Hindlimb muscle (tissue), 1 donor: Measurements from ENCODE around the gene ASH1L. TPM values are rescaled to one million over a fixed set of nuclear protein-coding genes. Genes with fewer than 3 reads are reported as not detected.
"Not testable (repeated sequence)": the region's sequence is repeated elsewhere in the genome, so short reads cannot be mapped to it uniquely, and the experiment has no call there.

Experiments
- DNase-seq: peaks from one replicate; pipeline ENCODE4 v3.0.0-alpha.2; 2013
- polyA plus RNA-seq: library from polyadenylated mRNA; unstranded; fragments of 120-200 nt; gene quantifications from one replicate; pipeline ENCODE4 v1.2.1, GENCODE V29; 2013; ENCODE audit not compliant: insufficient read length

The ASH1L gene
- polyA plus RNA-seq, 1 donor = 27.4 TPM

GRCh38 chr1:155553349-155553748, 9.3 kb downstream of the ASH1L start:
- DNase-seq = no peak

- no peak for DNase-seq
Measured at GRCh38 chr1:155548706-155549105, 13.9 kb downstream of the ASH1L start.

GRCh38 chr1:155540000-155540874, 22.4 kb downstream of the ASH1L start:
- no peak for DNase-seq

GRCh38 chr1:155537193-155537592, 25.4 kb downstream of the ASH1L start:
- DNase-seq = no peak

GRCh38 chr1:155531624-155532023, 31.0 kb downstream of the ASH1L start:
- DNase-seq = no peak

- no peak for DNase-seq
Measured at GRCh38 chr1:155529929-155530328, 32.7 kb downstream of the ASH1L start.

GRCh38 chr1:155529109-155529508, 33.5 kb downstream of the ASH1L start:
- DNase-seq = no peak

- no peak for DNase-seq
Measured at GRCh38 chr1:155527677-155528076, 34.9 kb downstream of the ASH1L start.

- no peak for DNase-seq
Measured at GRCh38 chr1:155526356-155526755, 36.2 kb downstream of the ASH1L start.

GRCh38 chr1:155522069-155522468, 40.5 kb downstream of the ASH1L start:
- no peak for DNase-seq

GRCh38 chr1:155518484-155518883, 44.1 kb downstream of the ASH1L start:
- DNase-seq = no peak

- no peak for DNase-seq
Measured at GRCh38 chr1:155514582-155515187, 47.9 kb downstream of the ASH1L start.

- DNase-seq = no peak
Measured at GRCh38 chr1:155513300-155513916, 49.2 kb downstream of the ASH1L start.

- not testable (repeated sequence) for DNase-seq
Measured at GRCh38 chr1:155511385-155511784, 51.2 kb downstream of the ASH1L start.

GRCh38 chr1:155509064-155509463, 53.5 kb downstream of the ASH1L start:
- no peak for DNase-seq

- DNase-seq = no peak
Measured at GRCh38 chr1:155507945-155508344, 54.7 kb downstream of the ASH1L start.

- DNase-seq = not testable (repeated sequence)
Measured at GRCh38 chr1:155505963-155506362, 56.6 kb downstream of the ASH1L start.

- no peak for DNase-seq
Measured at GRCh38 chr1:155504207-155504606, 58.4 kb downstream of the ASH1L start.

GRCh38 chr1:155499953-155500639, 62.5 kb downstream of the ASH1L start:
- no peak for DNase-seq

- no peak for DNase-seq
Measured at GRCh38 chr1:155499263-155499662, 63.3 kb downstream of the ASH1L start.

GRCh38 chr1:155493595-155493994, 69.0 kb downstream of the ASH1L start:
- not testable (repeated sequence) for DNase-seq

- DNase-seq = not testable (repeated sequence)
Measured at GRCh38 chr1:155488419-155488818, 74.2 kb downstream of the ASH1L start.

GRCh38 chr1:155487541-155487940, 75.1 kb downstream of the ASH1L start:
- DNase-seq = no peak
